DOHH2 (cell line): ENCODE results near the gene MKLN1.

Experiments
- CTCF ChIP-seq: fragments of 200-600 bp; sonication (generic); IDR thresholded peaks from one replicate; pipeline ENCODE4 v1.5.1; 2014; ENCODE audit warnings: antibody characterized with exemption, mild to moderate bottlenecking, low read depth, low read length; ENCODE audit not compliant: poor library complexity, severe bottlenecking
- EZH2phosphoT487 ChIP-seq: fragments of 200-600 bp; sonication (generic); IDR thresholded peaks from 2 replicates; pipeline ENCODE4 v1.6.1; 2017; ENCODE audit warnings: borderline replicate concordance, mild to moderate bottlenecking, antibody characterized with exemption, low read length, moderate library complexity, mixed read lengths

- no peak for TF ChIP-seq CTCF
- no peak for TF ChIP-seq EZH2phosphoT487
These were observed 14.8 kb upstream of the MKLN1 start for GRCh38 chr7:131312838-131313237.
